Endothelial cell of umbilical vein (primary cell): ENCODE results near the gene MADCAM1. TPM values are rescaled to one million over a fixed set of nuclear protein-coding genes. Genes with fewer than 3 reads are reported as not detected.

Experiments
- BruUV-seq: library from RNA; stranded (reverse); fragments of 400-500 nt; replicated peaks from 2 replicates; lab custom pipeline; 2021; lab: Mats Ljungman, UMichigan
- CTCF ChIA-PET: fragments of 300-600, 350-600 bp; sonication (Branson Sonifier 250); formaldehyde crosslinking; loops from one replicate; lab custom pipeline; 2021; ENCODE audit warnings: antibody characterized with exemption, inconsistent platforms; lab: Charles Lee
- POLR2A ChIA-PET: fragments of 300-600, 350-600 bp; sonication (Branson Sonifier 250); formaldehyde crosslinking; loops from one replicate; lab custom pipeline; 2021; ENCODE audit warnings: antibody characterized with exemption, inconsistent platforms; lab: Charles Lee
- DNase-seq: peaks from one replicate; pipeline ENCODE4 v3.0.0-alpha.2; 2011; ENCODE audit warnings: low read depth, low spot score
- FAIRE-seq: peaks from 2 replicates; lab custom pipeline; 2011; peaks lifted over from hg19 to GRCh38; lab: Jason Lieb, UNC
- H2AFZ ChIP-seq: 2 replicates; pipeline ENCODE4 v1.6.0; 2012; ENCODE audit warnings: low read depth, low read length, control low read depth, inconsistent platforms
- H3K27ac ChIP-seq: 2 replicates; pipeline ENCODE4 v1.5.1; 2011; ENCODE audit warnings: low read depth, mild to moderate bottlenecking, control low read depth, low read length, moderate library complexity; ENCODE audit not compliant: insufficient read depth
- H3K27me3 ChIP-seq, 2 experiments: 2 replicates each; pipeline versions ENCODE4 v1.6.0 to v1.6.1; 2011; ENCODE audit warnings: low read length in 2 of 2, mixed read lengths in 1 of 2; ENCODE audit not compliant: control insufficient read depth in 2 of 2, insufficient read depth in 2 of 2
- H3K36me3 ChIP-seq, 2 experiments: 2 replicates in 1 of 2; 3 replicates in 1 of 2; pipeline ENCODE4 v1.5.1; 2011; ENCODE audit warnings: low read length in 2 of 2, mild to moderate bottlenecking in 1 of 2, moderate library complexity in 1 of 2; ENCODE audit not compliant: control insufficient read depth in 2 of 2, insufficient read depth in 2 of 2; ENCODE audit errors: extremely low read depth in 1 of 2
- H3K4me1 ChIP-seq: 3 replicates; pipeline ENCODE4 v1.5.1; 2011; ENCODE audit warnings: mild to moderate bottlenecking, low read length; ENCODE audit not compliant: control insufficient read depth, insufficient read depth; ENCODE audit errors: extremely low read depth
- H3K4me2 ChIP-seq: 2 replicates; pipeline ENCODE4 v1.6.1; 2011; ENCODE audit warnings: low read length, control low read depth, mixed read lengths; ENCODE audit not compliant: insufficient read depth
- H3K4me3 ChIP-seq, 3 experiments: fragments of 200-600 bp in 1 of 3; sonication (generic), shearing (Covaris generic) in 1 of 3; replicated peaks in 1 of 3; 2 replicates each; pipeline ENCODE4 v1.5.1; 2011 to 2016; ENCODE audit warnings: control low read depth in 3 of 3, low read length in 3 of 3, mild to moderate bottlenecking in 2 of 3, inconsistent platforms in 1 of 3, low read depth in 1 of 3, moderate library complexity in 1 of 3; ENCODE audit not compliant: insufficient read depth in 1 of 3
- H3K79me2 ChIP-seq: 2 replicates; pipeline ENCODE4 v1.6.0; 2012; ENCODE audit warnings: low read length, inconsistent platforms; ENCODE audit not compliant: control insufficient read depth, insufficient read depth
- H3K9ac ChIP-seq: replicated peaks from 2 replicates; pipeline ENCODE3; 2011; ENCODE audit warnings: low read length, control low read depth; ENCODE audit not compliant: insufficient read depth; ENCODE audit errors: extremely low read depth
- H3K9me1 ChIP-seq: replicated peaks from 3 replicates; pipeline ENCODE4 v1.6.0; 2011; ENCODE audit warnings: mild to moderate bottlenecking, low read length; ENCODE audit not compliant: control insufficient read depth, insufficient read depth; ENCODE audit errors: extremely low read depth
- H3K9me3 ChIP-seq: replicated peaks from 2 replicates; pipeline ENCODE4 v1.5.1; 2012; ENCODE audit warnings: low read length, inconsistent platforms; ENCODE audit not compliant: control insufficient read depth, insufficient read depth
- H4K20me1 ChIP-seq: replicated peaks from 2 replicates; pipeline ENCODE3; 2011; ENCODE audit warnings: mild to moderate bottlenecking, low read length; ENCODE audit not compliant: control insufficient read depth, insufficient read depth; ENCODE audit errors: extremely low read depth
- EZH2 ChIP-seq: IDR thresholded peaks from 2 replicates; pipeline ENCODE4 v1.6.1; 2012; ENCODE audit warnings: borderline replicate concordance, low read depth, mild to moderate bottlenecking, moderate library complexity, low read length, inconsistent platforms; ENCODE audit not compliant: severe bottlenecking
- FOS ChIP-seq: IDR thresholded peaks from 2 replicates; pipeline ENCODE4 v1.6.1; 2011; ENCODE audit warnings: mild to moderate bottlenecking, low read length, moderate library complexity, borderline replicate concordance; ENCODE audit not compliant: insufficient read depth
- GATA2 ChIP-seq: IDR thresholded peaks from 2 replicates; pipeline ENCODE4 v1.7.0; 2011; ENCODE audit warnings: low read depth, mild to moderate bottlenecking, moderate library complexity, mixed read lengths, low read length; ENCODE audit not compliant: insufficient read length, insufficient read depth
- JUN ChIP-seq: IDR thresholded peaks from 2 replicates; pipeline ENCODE4 v1.6.1; 2011; ENCODE audit warnings: borderline replicate concordance, low read depth; ENCODE audit not compliant: insufficient read length, insufficient read depth
- MAX ChIP-seq: IDR thresholded peaks from 2 replicates; pipeline ENCODE4 v1.6.1; 2011; ENCODE audit not compliant: insufficient read depth, insufficient read length
- MYC ChIP-seq: IDR thresholded peaks from one replicate; pipeline ENCODE4 v1.6.1; 2011; ENCODE audit warnings: mild to moderate bottlenecking, low read depth, low read length
- POLR2A ChIP-seq: IDR thresholded peaks from 2 replicates; pipeline ENCODE4 v1.6.1; 2012; ENCODE audit warnings: low read depth, mild to moderate bottlenecking, control low read depth, low read length
- POLR2AphosphoS5 ChIP-seq: IDR thresholded peaks from 2 replicates; pipeline ENCODE4 v1.6.1; 2012; ENCODE audit warnings: low read depth, mild to moderate bottlenecking, control low read depth, low read length, moderate library complexity; ENCODE audit not compliant: insufficient read depth
- dilution Hi-C: fragments of 300-500 bp; cut with MboI; formaldehyde crosslinking; loops from one replicate; pipeline ENCODE4 v1.15.0; 2019; ENCODE audit warnings: low sequenced_read_pairs; ENCODE audit not compliant: extremely low pct_ligation_motif_present
- intact Hi-C: fragments of 100-400 bp; cut with micrococcal nuclease; formaldehyde crosslinking; loops from one replicate; pipeline ENCODE4 v1.10.0; 2022
- polyA plus RNA-seq, 4 experiments: library from polyadenylated mRNA; depleted of rRNA in 3 of 4; stranded (reverse) in 3 of 4; unstranded in 1 of 4; fragments of >200 nt; gene quantifications; 2 replicates each; pipeline versions ENCODE4 v1.2.1 to v1.2.3, GENCODE V29; 2011 to 2012; ENCODE audit warnings: missing spikeins in 1 of 4
- total RNA-seq: library from RNA; stranded (reverse); gene quantifications from 2 replicates; pipeline ENCODE4 v1.2.3, GENCODE V29; 2021
- TF ChIP-seq, protein P1 (sequence below), 2 donors: IDR thresholded peaks; 1 replicate in 1 of 2; 2 replicates in 1 of 2; pipeline ENCODE4 v1.5.1; 2011; ENCODE audit warnings: low read length in 2 of 2, mild to moderate bottlenecking in 2 of 2, moderate library complexity in 2 of 2, control low read depth in 1 of 2, inconsistent platforms in 1 of 2, low read depth in 1 of 2; ENCODE audit not compliant: insufficient read depth in 1 of 2; ENCODE audit errors: extremely low read depth in 1 of 2

The MADCAM1 gene
- total and polyA plus RNA-seq, 2 donors (not counting 3 experiments of a cell fraction or from before 2014, with no cell fraction given) = 0.07 to 0.31 TPM

- dilution Hi-C loops = no loop called here
- no peak overlapping the region for H3K27ac ChIP-seq
- H3K79me2 ChIP-seq = peaks cover 2% of the 10 kb centered on the region
- no peak overlapping the region for H2AFZ ChIP-seq
- TF ChIP-seq MAX = no peak
- TF ChIP-seq POLR2A = no peak
- TF ChIP-seq JUN = no peak
- TF ChIP-seq, protein P1, sequence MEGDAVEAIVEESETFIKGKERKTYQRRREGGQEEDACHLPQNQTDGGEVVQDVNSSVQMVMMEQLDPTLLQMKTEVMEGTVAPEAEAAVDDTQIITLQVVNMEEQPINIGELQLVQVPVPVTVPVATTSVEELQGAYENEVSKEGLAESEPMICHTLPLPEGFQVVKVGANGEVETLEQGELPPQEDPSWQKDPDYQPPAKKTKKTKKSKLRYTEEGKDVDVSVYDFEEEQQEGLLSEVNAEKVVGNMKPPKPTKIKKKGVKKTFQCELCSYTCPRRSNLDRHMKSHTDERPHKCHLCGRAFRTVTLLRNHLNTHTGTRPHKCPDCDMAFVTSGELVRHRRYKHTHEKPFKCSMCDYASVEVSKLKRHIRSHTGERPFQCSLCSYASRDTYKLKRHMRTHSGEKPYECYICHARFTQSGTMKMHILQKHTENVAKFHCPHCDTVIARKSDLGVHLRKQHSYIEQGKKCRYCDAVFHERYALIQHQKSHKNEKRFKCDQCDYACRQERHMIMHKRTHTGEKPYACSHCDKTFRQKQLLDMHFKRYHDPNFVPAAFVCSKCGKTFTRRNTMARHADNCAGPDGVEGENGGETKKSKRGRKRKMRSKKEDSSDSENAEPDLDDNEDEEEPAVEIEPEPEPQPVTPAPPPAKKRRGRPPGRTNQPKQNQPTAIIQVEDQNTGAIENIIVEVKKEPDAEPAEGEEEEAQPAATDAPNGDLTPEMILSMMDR (IDR thresholded peaks at IDR 0.05; ENCODE audit: extremely low read depth in 1 of 2, insufficient read depth in 1 of 2, low read depth in 1 of 2, low read length in 2 of 2) = no peak
- TF ChIP-seq EZH2 = no peak
- no peak for TF ChIP-seq FOS
- no peak for TF ChIP-seq POLR2AphosphoS5
- TF ChIP-seq MYC = no peak
- TF ChIP-seq GATA2 = no peak
- H3K4me2 ChIP-seq = no peak overlapping the region
- no peaks in the 10 kb centered on the region for H4K20me1 ChIP-seq
- intact Hi-C loops = no loop called here
- H3K4me3 ChIP-seq = no peak overlapping the region
- FAIRE-seq (no peak), DNase-seq (no peak)
- no peaks in the 10 kb centered on the region for H3K4me1 ChIP-seq
- CTCF ChIA-PET = interaction anchor here (1.3 to 1.7 kb wide), 2 partner anchors 10 to 31 kb away, joined by 3 to 7 read pairs; partner anchors contain the start of gene CDC34
- H3K36me3 ChIP-seq = peaks cover 5 to 30% of the 10 kb centered on the region in 2 experiments
- H3K27me3 ChIP-seq = no peaks in the 10 kb centered on the region
- H3K9me1 ChIP-seq = no peaks in the 10 kb centered on the region
- no peak overlapping the region for H3K9ac ChIP-seq
- no peaks in the 10 kb centered on the region for H3K9me3 ChIP-seq
- no TSS peak for BruUV-seq
- POLR2A ChIA-PET = no interaction called here
These were observed 46.0 kb downstream of the MADCAM1 start for GRCh38 chr19:542173-542866.
